HepG2 (cell line): ENCODE measurements around the gene SNX18. TPM values are rescaled to one million over a fixed set of nuclear protein-coding genes. Genes with fewer than 3 reads are reported as not detected.

Source experiments
- ATAC-seq: fragments of 200-7000 bp; cut with Tn5 transposase; 3 replicates; pipeline ENCODE4 v1.9.1; 2020; ENCODE audit warnings: mild to moderate bottlenecking, moderate library complexity
- BruUV-seq: library from RNA; stranded (reverse); fragments of 400-500 nt; replicated peaks from 2 replicates; lab custom pipeline; 2021; lab: Mats Ljungman, UMichigan
- CTCF ChIA-PET: fragments of 300-600 bp; formaldehyde crosslinking; extraction: SDS; loops from one replicate; lab custom pipeline; 2021; ENCODE audit warnings: low total read pairs, inconsistent platforms, low intra/inter-chr PET ratio; lab: Yijun Ruan, JAX
- POLR2A ChIA-PET: fragments of 350-600 bp; sonication (Branson Sonifier 250); formaldehyde crosslinking; loops from one replicate; lab custom pipeline; 2020; ENCODE audit warnings: antibody characterized with exemption, inconsistent platforms; lab: Yijun Ruan, JAX
- DNase-seq: peaks from one replicate; pipeline ENCODE4 v3.0.0-alpha.2; 2015; ENCODE audit warnings: low spot score
- FAIRE-seq: peaks from 3 replicates; lab custom pipeline; 2011; peaks lifted over from hg19 to GRCh38; lab: Jason Lieb, UNC
- H2AFZ ChIP-seq: one replicate; pipeline ENCODE4 v1.6.1; 2011; ENCODE audit warnings: low read length, inconsistent platforms
- H3K27ac ChIP-seq: fragments of 300-600 bp; 3 replicates; pipeline ENCODE4 v1.8.0; 2011; ENCODE audit warnings: mixed run types, mild to moderate bottlenecking, mixed read lengths, low read length, inconsistent platforms; ENCODE audit not compliant: insufficient read depth; ENCODE audit errors: extremely low read length
- H3K27me3 ChIP-seq, 2 experiments: fragments of 200-600 bp in 1 of 2; 2 replicates in 1 of 2; 3 replicates in 1 of 2; pipeline versions ENCODE4 v1.6.0 to v1.8.0; 2011; ENCODE audit warnings: low read length in 2 of 2, mild to moderate bottlenecking in 2 of 2, moderate library complexity in 2 of 2, inconsistent platforms in 1 of 2; ENCODE audit not compliant: insufficient read depth in 2 of 2, control insufficient read depth in 1 of 2
- H3K36me3 ChIP-seq, 2 experiments: fragments of 200-600 bp in 1 of 2; replicated peaks in 1 of 2; 2 replicates in 1 of 2; 3 replicates in 1 of 2; pipeline versions ENCODE4 v1.5.1 to v1.8.0; 2011; ENCODE audit warnings: low read length in 2 of 2, inconsistent platforms in 1 of 2; ENCODE audit not compliant: insufficient read depth in 2 of 2, control insufficient read depth in 1 of 2
- H3K4me1 ChIP-seq: 2 replicates; pipeline ENCODE4 v1.5.1; 2012; ENCODE audit warnings: low read length, inconsistent platforms; ENCODE audit not compliant: insufficient read depth
- H3K4me2 ChIP-seq: 2 replicates; pipeline ENCODE4 v1.6.0; 2011; ENCODE audit warnings: low read depth, low read length, inconsistent platforms
- H3K4me3 ChIP-seq, 3 experiments: fragments of 200-600 bp in 1 of 3; sonication (generic), shearing (Covaris generic) in 1 of 3; replicated peaks in 1 of 3; 2 replicates each; pipeline ENCODE4 v1.5.1; 2011 to 2016; ENCODE audit warnings: low read length in 3 of 3, inconsistent platforms in 2 of 3, low read depth in 2 of 3, mild to moderate bottlenecking in 2 of 3, control low read depth in 1 of 3, mixed read lengths in 1 of 3; ENCODE audit not compliant: insufficient read depth in 1 of 3
- H3K79me2 ChIP-seq: one replicate; pipeline ENCODE4 v1.6.1; 2011; ENCODE audit warnings: low read length, inconsistent platforms; ENCODE audit not compliant: insufficient read depth
- H3K9ac ChIP-seq: 2 replicates; pipeline ENCODE4 v1.6.0; 2011; ENCODE audit warnings: mild to moderate bottlenecking, low read depth, low read length, inconsistent platforms; ENCODE audit not compliant: insufficient read depth
- H3K9me3 ChIP-seq: 2 replicates; pipeline ENCODE4 v1.5.1; 2012; ENCODE audit warnings: mild to moderate bottlenecking, low read length
- H4K20me1 ChIP-seq: 2 replicates; pipeline ENCODE4 v1.6.0; 2011; ENCODE audit warnings: inconsistent platforms, mild to moderate bottlenecking, low read length, moderate library complexity; ENCODE audit not compliant: insufficient read depth
- FOXK2 ChIP-seq: fragments of 450-650 bp; IDR thresholded peaks from 2 replicates; pipeline ENCODE4 v1.6.1; 2016
- KIAA2018 ChIP-seq: sonication (generic); formaldehyde crosslinking; IDR thresholded peaks from 2 replicates; pipeline ENCODE4 v1.5.0; 2020; ENCODE audit warnings: mild to moderate bottlenecking, missing genetic modification reagents, borderline replicate concordance
- PHB2 ChIP-seq: fragments of 450-650 bp; IDR thresholded peaks from 2 replicates; pipeline ENCODE4 v1.6.1; 2018; ENCODE audit not compliant: partially characterized antibody
- ZFP41 ChIP-seq: sonication (generic); formaldehyde crosslinking; IDR thresholded peaks from 2 replicates; pipeline ENCODE4 v1.4.0; 2020; ENCODE audit warnings: mild to moderate bottlenecking, missing genetic modification reagents, borderline replicate concordance
- ZNF30 ChIP-seq: sonication (generic); formaldehyde crosslinking; IDR thresholded peaks from 2 replicates; pipeline ENCODE4 v1.5.0; 2020; ENCODE audit warnings: mild to moderate bottlenecking, missing genetic modification reagents
- ZNF33A ChIP-seq: sonication (generic); formaldehyde crosslinking; IDR thresholded peaks from 2 replicates; pipeline ENCODE4 v1.5.1; 2020; ENCODE audit warnings: missing genetic modification reagents, mild to moderate bottlenecking, moderate library complexity, borderline replicate concordance
- WGBS: methylation state at CpG from one replicate; pipeline ENCODE4 v1.1.6; 2017; ENCODE audit warnings: low lambda C conversion rate; 5-methylcytosine and 5-hydroxymethylcytosine counted together
- in situ Hi-C: cut with HindIII; loops from 2 replicates; pipeline ENCODE4 v1.10.0; 2017; ENCODE audit warnings: low pct_unique_long_range_greater_than_20kb; ENCODE audit not compliant: extremely low pct_ligation_motif_present
- intact Hi-C: fragments of 100-400 bp; cut with micrococcal nuclease; formaldehyde crosslinking; loops from one replicate; pipeline ENCODE4 v1.10.0; 2022; ENCODE audit not compliant: unreplicated experiment
- polyA plus RNA-seq, 8 experiments: library from polyadenylated mRNA; depleted of rRNA in 3 of 8; stranded (reverse) in 7 of 8; unstranded in 1 of 8; fragments of >200 nt; fragmentation: Illumina TruSeq in 4 of 8; extraction: Trizol in 4 of 8; gene quantifications; 2 replicates each; pipeline versions ENCODE4 v1.2.1 to v1.2.3, GENCODE V29; 2011 to 2016; ENCODE audit warnings: low read depth in 4 of 8, missing spikeins in 1 of 8, mixed read lengths in 1 of 8; ENCODE audit not compliant: insufficient read depth in 1 of 8
- total RNA-seq, 5 experiments: library from RNA; depleted of rRNA; stranded (reverse); fragments of >200 nt; fragmentation: Illumina TruSeq; extraction: Trizol; gene quantifications; 2 replicates each; pipeline ENCODE4 v1.2.3, GENCODE V29; 2016; ENCODE audit warnings: low read depth in 1 of 5
- TF ChIP-seq, protein P1 (sequence below): sonication (generic); formaldehyde crosslinking; IDR thresholded peaks from 2 replicates; pipeline ENCODE4 v1.4.0; 2020; ENCODE audit warnings: missing genetic modification reagents

Gene SNX18
- total and polyA plus RNA-seq, 2 of the 13 experiments (the other 11 are each of a cell fraction or from before 2014, with no cell fraction given), result 2.3 to 6.2 TPM

GRCh38 chr5:54556141-54556540 lies 38.6 kb downstream of the SNX18 start:
- H2AFZ ChIP-seq, result no peak overlapping the region
- H3K9ac ChIP-seq, result no peak overlapping the region
- FAIRE-seq (no peak), ATAC-seq (no peak), DNase-seq (no peak)
- H3K79me2 ChIP-seq, result no peaks in the 10 kb centered on the region
- WGBS, result 43% methylated on average over 3 of the region's 3 CpGs
- intact Hi-C loops (no loop called here), in situ Hi-C loops (no loop called here)
- H3K27me3 ChIP-seq, result no peaks in the 10 kb centered on the region
- no peak overlapping the region for H3K4me3 ChIP-seq
- no peak overlapping the region for H3K4me2 ChIP-seq
- no peaks in the 10 kb centered on the region for H3K36me3 ChIP-seq
- POLR2A ChIA-PET, result no interaction called here
- CTCF ChIA-PET, result no interaction called here
- H3K4me1 ChIP-seq, result peaks cover 4% of the 10 kb centered on the region; the same call in 1 of the 2 replicates
- H3K9me3 ChIP-seq, result no peaks in the 10 kb centered on the region
- H4K20me1 ChIP-seq, result no peaks in the 10 kb centered on the region
- BruUV-seq, result no TSS peak
- H3K27ac ChIP-seq, result no peak overlapping the region
- TF ChIP-seq ZNF30, result no peak
- TF ChIP-seq ZNF33A, result no peak
- no peak for TF ChIP-seq KIAA2018 (CRISPR knock-in tag)
- no peak for TF ChIP-seq ZFP41 (CRISPR knock-in tag)
- TF ChIP-seq FOXK2, result no peak
- TF ChIP-seq, protein P1, sequence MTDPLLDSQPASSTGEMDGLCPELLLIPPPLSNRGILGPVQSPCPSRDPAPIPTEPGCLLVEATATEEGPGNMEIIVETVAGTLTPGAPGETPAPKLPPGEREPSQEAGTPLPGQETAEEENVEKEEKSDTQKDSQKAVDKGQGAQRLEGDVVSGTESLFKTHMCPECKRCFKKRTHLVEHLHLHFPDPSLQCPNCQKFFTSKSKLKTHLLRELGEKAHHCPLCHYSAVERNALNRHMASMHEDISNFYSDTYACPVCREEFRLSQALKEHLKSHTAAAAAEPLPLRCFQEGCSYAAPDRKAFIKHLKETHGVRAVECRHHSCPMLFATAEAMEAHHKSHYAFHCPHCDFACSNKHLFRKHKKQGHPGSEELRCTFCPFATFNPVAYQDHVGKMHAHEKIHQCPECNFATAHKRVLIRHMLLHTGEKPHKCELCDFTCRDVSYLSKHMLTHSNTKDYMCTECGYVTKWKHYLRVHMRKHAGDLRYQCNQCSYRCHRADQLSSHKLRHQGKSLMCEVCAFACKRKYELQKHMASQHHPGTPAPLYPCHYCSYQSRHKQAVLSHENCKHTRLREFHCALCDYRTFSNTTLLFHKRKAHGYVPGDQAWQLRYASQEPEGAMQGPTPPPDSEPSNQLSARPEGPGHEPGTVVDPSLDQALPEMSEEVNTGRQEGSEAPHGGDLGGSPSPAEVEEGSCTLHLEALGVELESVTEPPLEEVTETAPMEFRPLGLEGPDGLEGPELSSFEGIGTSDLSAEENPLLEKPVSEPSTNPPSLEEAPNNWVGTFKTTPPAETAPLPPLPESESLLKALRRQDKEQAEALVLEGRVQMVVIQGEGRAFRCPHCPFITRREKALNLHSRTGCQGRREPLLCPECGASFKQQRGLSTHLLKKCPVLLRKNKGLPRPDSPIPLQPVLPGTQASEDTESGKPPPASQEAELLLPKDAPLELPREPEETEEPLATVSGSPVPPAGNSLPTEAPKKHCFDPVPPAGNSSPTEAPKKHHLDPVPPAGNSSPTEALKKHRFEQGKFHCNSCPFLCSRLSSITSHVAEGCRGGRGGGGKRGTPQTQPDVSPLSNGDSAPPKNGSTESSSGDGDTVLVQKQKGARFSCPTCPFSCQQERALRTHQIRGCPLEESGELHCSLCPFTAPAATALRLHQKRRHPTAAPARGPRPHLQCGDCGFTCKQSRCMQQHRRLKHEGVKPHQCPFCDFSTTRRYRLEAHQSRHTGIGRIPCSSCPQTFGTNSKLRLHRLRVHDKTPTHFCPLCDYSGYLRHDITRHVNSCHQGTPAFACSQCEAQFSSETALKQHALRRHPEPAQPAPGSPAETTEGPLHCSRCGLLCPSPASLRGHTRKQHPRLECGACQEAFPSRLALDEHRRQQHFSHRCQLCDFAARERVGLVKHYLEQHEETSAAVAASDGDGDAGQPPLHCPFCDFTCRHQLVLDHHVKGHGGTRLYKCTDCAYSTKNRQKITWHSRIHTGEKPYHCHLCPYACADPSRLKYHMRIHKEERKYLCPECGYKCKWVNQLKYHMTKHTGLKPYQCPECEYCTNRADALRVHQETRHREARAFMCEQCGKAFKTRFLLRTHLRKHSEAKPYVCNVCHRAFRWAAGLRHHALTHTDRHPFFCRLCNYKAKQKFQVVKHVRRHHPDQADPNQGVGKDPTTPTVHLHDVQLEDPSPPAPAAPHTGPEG, result no peak
- no peak for TF ChIP-seq PHB2
